Endothelial cell of umbilical vein (primary cell): ENCODE data around the gene RALGPS1. TPM values are rescaled to one million over a fixed set of nuclear protein-coding genes. Genes with fewer than 3 reads are reported as not detected.

Source experiments
- BruUV-seq: library from RNA; stranded (reverse); fragments of 400-500 nt; replicated peaks from 2 replicates; lab custom pipeline; 2021; lab: Mats Ljungman, UMichigan
- CTCF ChIA-PET: fragments of 300-600, 350-600 bp; sonication (Branson Sonifier 250); formaldehyde crosslinking; loops from one replicate; lab custom pipeline; 2021; ENCODE audit warnings: antibody characterized with exemption, inconsistent platforms; lab: Charles Lee
- POLR2A ChIA-PET: fragments of 300-600, 350-600 bp; sonication (Branson Sonifier 250); formaldehyde crosslinking; loops from one replicate; lab custom pipeline; 2021; ENCODE audit warnings: antibody characterized with exemption, inconsistent platforms; lab: Charles Lee
- DNase-seq: peaks from one replicate; pipeline ENCODE4 v3.0.0-alpha.2; 2011; ENCODE audit warnings: low read depth, low spot score
- FAIRE-seq: peaks from 2 replicates; lab custom pipeline; 2011; peaks lifted over from hg19 to GRCh38; lab: Jason Lieb, UNC
- H2AFZ ChIP-seq: 2 replicates; pipeline ENCODE4 v1.6.0; 2012; ENCODE audit warnings: low read depth, low read length, control low read depth, inconsistent platforms
- H3K27ac ChIP-seq: 2 replicates; pipeline ENCODE4 v1.5.1; 2011; ENCODE audit warnings: low read depth, mild to moderate bottlenecking, control low read depth, low read length, moderate library complexity; ENCODE audit not compliant: insufficient read depth
- H3K27me3 ChIP-seq, 2 experiments: 2 replicates each; pipeline versions ENCODE4 v1.6.0 to v1.6.1; 2011; ENCODE audit warnings: low read length in 2 of 2, mixed read lengths in 1 of 2; ENCODE audit not compliant: control insufficient read depth in 2 of 2, insufficient read depth in 2 of 2
- H3K36me3 ChIP-seq, 2 experiments: 2 replicates in 1 of 2; 3 replicates in 1 of 2; pipeline ENCODE4 v1.5.1; 2011; ENCODE audit warnings: low read length in 2 of 2, mild to moderate bottlenecking in 1 of 2, moderate library complexity in 1 of 2; ENCODE audit not compliant: control insufficient read depth in 2 of 2, insufficient read depth in 2 of 2; ENCODE audit errors: extremely low read depth in 1 of 2
- H3K4me1 ChIP-seq: 3 replicates; pipeline ENCODE4 v1.5.1; 2011; ENCODE audit warnings: mild to moderate bottlenecking, low read length; ENCODE audit not compliant: control insufficient read depth, insufficient read depth; ENCODE audit errors: extremely low read depth
- H3K4me2 ChIP-seq: 2 replicates; pipeline ENCODE4 v1.6.1; 2011; ENCODE audit warnings: low read length, control low read depth, mixed read lengths; ENCODE audit not compliant: insufficient read depth
- H3K4me3 ChIP-seq, 3 experiments: fragments of 200-600 bp in 1 of 3; sonication (generic), shearing (Covaris generic) in 1 of 3; replicated peaks in 1 of 3; 2 replicates each; pipeline ENCODE4 v1.5.1; 2011 to 2016; ENCODE audit warnings: control low read depth in 3 of 3, low read length in 3 of 3, mild to moderate bottlenecking in 2 of 3, inconsistent platforms in 1 of 3, low read depth in 1 of 3, moderate library complexity in 1 of 3; ENCODE audit not compliant: insufficient read depth in 1 of 3
- H3K79me2 ChIP-seq: 2 replicates; pipeline ENCODE4 v1.6.0; 2012; ENCODE audit warnings: low read length, inconsistent platforms; ENCODE audit not compliant: control insufficient read depth, insufficient read depth
- H3K9ac ChIP-seq: replicated peaks from 2 replicates; pipeline ENCODE3; 2011; ENCODE audit warnings: low read length, control low read depth; ENCODE audit not compliant: insufficient read depth; ENCODE audit errors: extremely low read depth
- H3K9me1 ChIP-seq: replicated peaks from 3 replicates; pipeline ENCODE4 v1.6.0; 2011; ENCODE audit warnings: mild to moderate bottlenecking, low read length; ENCODE audit not compliant: control insufficient read depth, insufficient read depth; ENCODE audit errors: extremely low read depth
- H3K9me3 ChIP-seq: replicated peaks from 2 replicates; pipeline ENCODE4 v1.5.1; 2012; ENCODE audit warnings: low read length, inconsistent platforms; ENCODE audit not compliant: control insufficient read depth, insufficient read depth
- H4K20me1 ChIP-seq: replicated peaks from 2 replicates; pipeline ENCODE3; 2011; ENCODE audit warnings: mild to moderate bottlenecking, low read length; ENCODE audit not compliant: control insufficient read depth, insufficient read depth; ENCODE audit errors: extremely low read depth
- EZH2 ChIP-seq: IDR thresholded peaks from 2 replicates; pipeline ENCODE4 v1.6.1; 2012; ENCODE audit warnings: borderline replicate concordance, low read depth, mild to moderate bottlenecking, moderate library complexity, low read length, inconsistent platforms; ENCODE audit not compliant: severe bottlenecking
- FOS ChIP-seq: IDR thresholded peaks from 2 replicates; pipeline ENCODE4 v1.6.1; 2011; ENCODE audit warnings: mild to moderate bottlenecking, low read length, moderate library complexity, borderline replicate concordance; ENCODE audit not compliant: insufficient read depth
- GATA2 ChIP-seq: IDR thresholded peaks from 2 replicates; pipeline ENCODE4 v1.7.0; 2011; ENCODE audit warnings: low read depth, mild to moderate bottlenecking, moderate library complexity, mixed read lengths, low read length; ENCODE audit not compliant: insufficient read length, insufficient read depth
- JUN ChIP-seq: IDR thresholded peaks from 2 replicates; pipeline ENCODE4 v1.6.1; 2011; ENCODE audit warnings: borderline replicate concordance, low read depth; ENCODE audit not compliant: insufficient read length, insufficient read depth
- MAX ChIP-seq: IDR thresholded peaks from 2 replicates; pipeline ENCODE4 v1.6.1; 2011; ENCODE audit not compliant: insufficient read depth, insufficient read length
- MYC ChIP-seq: IDR thresholded peaks from one replicate; pipeline ENCODE4 v1.6.1; 2011; ENCODE audit warnings: mild to moderate bottlenecking, low read depth, low read length
- POLR2A ChIP-seq: IDR thresholded peaks from 2 replicates; pipeline ENCODE4 v1.6.1; 2012; ENCODE audit warnings: low read depth, mild to moderate bottlenecking, control low read depth, low read length
- POLR2AphosphoS5 ChIP-seq: IDR thresholded peaks from 2 replicates; pipeline ENCODE4 v1.6.1; 2012; ENCODE audit warnings: low read depth, mild to moderate bottlenecking, control low read depth, low read length, moderate library complexity; ENCODE audit not compliant: insufficient read depth
- dilution Hi-C: fragments of 300-500 bp; cut with MboI; formaldehyde crosslinking; loops from one replicate; pipeline ENCODE4 v1.15.0; 2019; ENCODE audit warnings: low sequenced_read_pairs; ENCODE audit not compliant: extremely low pct_ligation_motif_present
- intact Hi-C: fragments of 100-400 bp; cut with micrococcal nuclease; formaldehyde crosslinking; loops from one replicate; pipeline ENCODE4 v1.10.0; 2022
- polyA plus RNA-seq, 4 experiments: library from polyadenylated mRNA; depleted of rRNA in 3 of 4; stranded (reverse) in 3 of 4; unstranded in 1 of 4; fragments of >200 nt; gene quantifications; 2 replicates each; pipeline versions ENCODE4 v1.2.1 to v1.2.3, GENCODE V29; 2011 to 2012; ENCODE audit warnings: missing spikeins in 1 of 4
- total RNA-seq: library from RNA; stranded (reverse); gene quantifications from 2 replicates; pipeline ENCODE4 v1.2.3, GENCODE V29; 2021
- TF ChIP-seq, protein P1 (sequence below), 2 donors: IDR thresholded peaks; 1 replicate in 1 of 2; 2 replicates in 1 of 2; pipeline ENCODE4 v1.5.1; 2011; ENCODE audit warnings: low read length in 2 of 2, mild to moderate bottlenecking in 2 of 2, moderate library complexity in 2 of 2, control low read depth in 1 of 2, inconsistent platforms in 1 of 2, low read depth in 1 of 2; ENCODE audit not compliant: insufficient read depth in 1 of 2; ENCODE audit errors: extremely low read depth in 1 of 2

The RALGPS1 gene
- total and polyA plus RNA-seq, 2 donors (not counting 3 experiments of a cell fraction or from before 2014, with no cell fraction given), result 3.8 to 5.5 TPM

GRCh38 chr9:127107929-127108876, 193.6 kb downstream of the RALGPS1 start:
- FAIRE-seq, result no peak
- Histone ChIP-seq H3K4me2 (no peak overlapping the region), H3K4me1 (peaks cover 9% of the 10 kb centered on the region), H3K9me3 (no peaks in the 10 kb centered on the region), H4K20me1 (no peaks in the 10 kb centered on the region), H2AFZ (no peak overlapping the region), H3K9ac (no peak overlapping the region), H3K79me2 (no peaks in the 10 kb centered on the region), H3K36me3 (peaks cover 0 to 6% of the 10 kb centered on the region in 2 experiments), H3K9me1 (no peaks in the 10 kb centered on the region), H3K27ac (no peak overlapping the region), H3K27me3 (no peaks in the 10 kb centered on the region), H3K4me3 (no peak overlapping the region)
- no TSS peak for BruUV-seq
- TF ChIP-seq, protein P1, sequence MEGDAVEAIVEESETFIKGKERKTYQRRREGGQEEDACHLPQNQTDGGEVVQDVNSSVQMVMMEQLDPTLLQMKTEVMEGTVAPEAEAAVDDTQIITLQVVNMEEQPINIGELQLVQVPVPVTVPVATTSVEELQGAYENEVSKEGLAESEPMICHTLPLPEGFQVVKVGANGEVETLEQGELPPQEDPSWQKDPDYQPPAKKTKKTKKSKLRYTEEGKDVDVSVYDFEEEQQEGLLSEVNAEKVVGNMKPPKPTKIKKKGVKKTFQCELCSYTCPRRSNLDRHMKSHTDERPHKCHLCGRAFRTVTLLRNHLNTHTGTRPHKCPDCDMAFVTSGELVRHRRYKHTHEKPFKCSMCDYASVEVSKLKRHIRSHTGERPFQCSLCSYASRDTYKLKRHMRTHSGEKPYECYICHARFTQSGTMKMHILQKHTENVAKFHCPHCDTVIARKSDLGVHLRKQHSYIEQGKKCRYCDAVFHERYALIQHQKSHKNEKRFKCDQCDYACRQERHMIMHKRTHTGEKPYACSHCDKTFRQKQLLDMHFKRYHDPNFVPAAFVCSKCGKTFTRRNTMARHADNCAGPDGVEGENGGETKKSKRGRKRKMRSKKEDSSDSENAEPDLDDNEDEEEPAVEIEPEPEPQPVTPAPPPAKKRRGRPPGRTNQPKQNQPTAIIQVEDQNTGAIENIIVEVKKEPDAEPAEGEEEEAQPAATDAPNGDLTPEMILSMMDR (IDR thresholded peaks at IDR 0.05; ENCODE audit: extremely low read depth in 1 of 2, insufficient read depth in 1 of 2, low read depth in 1 of 2, low read length in 2 of 2), result no peak
- TF ChIP-seq POLR2A (no peak), POLR2AphosphoS5 (no peak), JUN (no peak), EZH2 (no peak), GATA2 (no peak), FOS (no peak), MAX (no peak), MYC (no peak)
- dilution Hi-C loops (no loop called here), intact Hi-C loops (no loop called here)
- POLR2A ChIA-PET, result no interaction called here
- DNase-seq, result no peak
- CTCF ChIA-PET, result interaction anchor here (1.2 kb wide), 1 partner anchor 59 kb away, joined by 3 read pairs; no protein-coding TSS in a partner anchor
